Body of pancreas (tissue), 4 donors: ENCODE results near the gene RNF166. TPM values are rescaled to one million over a fixed set of nuclear protein-coding genes. Genes with fewer than 3 reads are reported as not detected.

Experiments
- ATAC-seq: fragments of 150-250 bp; one replicate; pipeline ENCODE4 v1.9.1; 2016
- DNase-seq, 4 donors: peaks; one replicate each; pipeline ENCODE4 v3.0.0-alpha.2; 2019
- H3K27ac ChIP-seq, 4 donors: fragments of 200-600 bp; sonication (generic); 1 replicate in 3 of 4; 2 replicates in 1 of 4; pipeline versions ENCODE4 v1.5.1 to v1.6.1; 2016 to 2019; ENCODE audit warnings: mild to moderate bottlenecking in 1 of 4, mixed read lengths in 1 of 4, moderate library complexity in 1 of 4
- H3K27me3 ChIP-seq, 2 donors: fragments of 200-600 bp; sonication (generic); one replicate each; pipeline ENCODE4 v1.6.0; 2016; ENCODE audit warnings: mild to moderate bottlenecking in 1 of 2
- H3K36me3 ChIP-seq, 2 donors: fragments of 200-600 bp; sonication (generic); replicated peaks in 1 of 2; 2 replicates each; pipeline ENCODE4 v1.5.1; 2016; ENCODE audit warnings: low read depth in 2 of 2; ENCODE audit not compliant: insufficient read depth in 1 of 2
- H3K4me1 ChIP-seq: fragments of 200-600 bp; sonication (generic); one replicate; pipeline ENCODE4 v1.6.0; 2016
- H3K4me3 ChIP-seq, 2 donors: fragments of 200-600 bp; sonication (generic); 1 replicate in 1 of 2; 2 replicates in 1 of 2; pipeline ENCODE4 v1.5.1; 2016 to 2019
- H3K9me3 ChIP-seq, 3 donors: fragments of 200-600 bp; sonication (generic); 1 replicate in 2 of 3; 2 replicates in 1 of 3; pipeline ENCODE4 v1.5.1; 2016
- CTCF ChIP-seq, 7 experiments: fragments of 450-650 bp in 4 of 7; fragments of 200-600 bp in 3 of 7; sonication (generic) in 3 of 7; IDR thresholded peaks; one replicate each; pipeline ENCODE4 v1.5.1; 2016 to 2019; ENCODE audit warnings: antibody characterized with exemption in 7 of 7
- POLR2A ChIP-seq, 3 donors: fragments of 450-650 bp; IDR thresholded peaks; one replicate each; pipeline ENCODE4 v1.6.1; 2016; ENCODE audit warnings: antibody characterized with exemption in 3 of 3, mild to moderate bottlenecking in 2 of 3
- WGBS, 2 donors: methylation state at CpG; one replicate each; pipeline ENCODE4 v1.1.5; 2017; 5-methylcytosine and 5-hydroxymethylcytosine counted together
- intact Hi-C: fragments of 100-400 bp; cut with DNase I; formaldehyde crosslinking; loops from one replicate; pipeline ENCODE4 v1.15.1; 2023
- total RNA-seq, 2 donors: library from RNA; depleted of rRNA; stranded (reverse); fragments of >200 nt; gene quantifications; one replicate each; pipeline ENCODE4 v1.1.0, GENCODE V29; 2016

RNF166 gene
- total RNA-seq, 2 donors from 2014 or later, result 16.6 to 27.7 TPM

- Histone ChIP-seq H3K4me3 (no peak overlapping the region), H3K9me3 (no peaks in the 10 kb centered on the region), H3K4me1 (no peaks in the 10 kb centered on the region), H3K36me3 (peaks cover 10 to 28% of the 10 kb centered on the region in 2 donors), H3K27me3 (no peaks in the 10 kb centered on the region), H3K27ac (no peak overlapping the region)
- intact Hi-C loops, result no loop called here
- TF ChIP-seq CTCF (IDR thresholded peaks at IDR 0.05) (no peak), POLR2A (IDR thresholded peaks at IDR 0.05) (no peak)
- no peak for DNase-seq
- WGBS, 2 donors, result 78 to 86% methylated on average over 12 to 24 of the region's 30 CpGs
- ATAC-seq, result no peak
Measured at GRCh38 chr16:88713568-88714419, 7.6 kb upstream of the RNF166 start.

GRCh38 chr16:88713054-88713453 lies 6.8 kb upstream of the RNF166 start:
- no peak overlapping the region for H3K4me3 ChIP-seq
- no peak for DNase-seq
- no peak for ATAC-seq
- WGBS, 2 donors, result 49% methylated on average over 5 of the region's 15 CpGs; no CpG with 5 or more reads in 1 of the 2 donors
- no peaks in the 10 kb centered on the region for H3K4me1 ChIP-seq
- no peaks in the 10 kb centered on the region for H3K9me3 ChIP-seq
- TF ChIP-seq CTCF (IDR thresholded peaks at IDR 0.05) (no peak), POLR2A (IDR thresholded peaks at IDR 0.05) (no peak)
- H3K27me3 ChIP-seq, result no peaks in the 10 kb centered on the region
- intact Hi-C loops, result no loop called here
- H3K27ac ChIP-seq, result no peak overlapping the region
- H3K36me3 ChIP-seq, result peaks cover 10 to 28% of the 10 kb centered on the region in 2 donors

GRCh38 chr16:88712362-88712979 lies 6.3 kb upstream of the RNF166 start:
- Histone ChIP-seq H3K4me3 (no peak overlapping the region), H3K9me3 (no peaks in the 10 kb centered on the region), H3K27ac (no peak overlapping the region), H3K27me3 (no peaks in the 10 kb centered on the region), H3K4me1 (peaks cover 3% of the 10 kb centered on the region), H3K36me3 (peaks cover 10 to 28% of the 10 kb centered on the region in 2 donors)
- ATAC-seq, result no peak
- TF ChIP-seq POLR2A (IDR thresholded peaks at IDR 0.05) (no peak), CTCF (IDR thresholded peaks at IDR 0.05) (no peak)
- no peak for DNase-seq
- intact Hi-C loops, result no loop called here
- WGBS, 2 donors, result 76 to 79% methylated on average over 8 to 25 of the region's 25 CpGs

- H3K27me3 ChIP-seq, result no peaks in the 10 kb centered on the region
- DNase-seq, result no peak
- 73 to 100% methylated on average over 1 to 18 of the region's 18 CpGs for WGBS, 2 donors
- ATAC-seq, result no peak
- intact Hi-C loops, result no loop called here
- H3K4me1 ChIP-seq, result peaks cover 9% of the 10 kb centered on the region
- H3K4me3 ChIP-seq, result no peak overlapping the region
- H3K27ac ChIP-seq, result no peak overlapping the region
- TF ChIP-seq POLR2A (IDR thresholded peaks at IDR 0.05) (no peak), CTCF (IDR thresholded peaks at IDR 0.05) (no peak)
- no peaks in the 10 kb centered on the region for H3K9me3 ChIP-seq
- H3K36me3 ChIP-seq, result peaks cover 10 to 24% of the 10 kb centered on the region in 2 donors
Measured at GRCh38 chr16:88711750-88712340, 5.6 kb upstream of the RNF166 start.
